GM12878 (cell line): ENCODE data around the gene KISS1R. TPM values are rescaled to one million over a fixed set of nuclear protein-coding genes. Genes with fewer than 3 reads are reported as not detected.
"Not testable (repeated sequence)": the region's sequence is repeated elsewhere in the genome, so short reads cannot be mapped to it uniquely, and the experiment has no call there.

Experiments
- ATAC-seq: fragments of 200-7000 bp; cut with Tn5 transposase; 3 replicates; pipeline ENCODE4 v1.9.1; 2020; ENCODE audit warnings: mild to moderate bottlenecking, moderate library complexity
- BruUV-seq: library from RNA; stranded (reverse); fragments of 400-500 nt; replicated peaks from 2 replicates; lab custom pipeline; 2021; lab: Mats Ljungman, UMichigan
- CTCF ChIA-PET: fragments of 300-600 bp; sonication (Branson Sonifier 250); formaldehyde crosslinking; extraction: SDS; loops from one replicate; lab custom pipeline; 2021; ENCODE audit warnings: inconsistent platforms; lab: Yijun Ruan, JAX
- POLR2A ChIA-PET: fragments of 350-600 bp; formaldehyde crosslinking; extraction: SDS; loops from one replicate; lab custom pipeline; 2021; ENCODE audit warnings: inconsistent platforms; lab: Charles Lee
- RAD21 ChIA-PET: fragments of 300-600 bp; sonication (Branson Sonifier 250); formaldehyde crosslinking; loops from one replicate; lab custom pipeline; 2023; ENCODE audit warnings: antibody characterized with exemption; ENCODE audit not compliant: unreplicated experiment; lab: Charles Lee
- SMC1A ChIA-PET: fragments of 300-600 bp; sonication (Branson Sonifier 250); formaldehyde crosslinking; loops from one replicate; lab custom pipeline; 2023; ENCODE audit not compliant: unreplicated experiment, uncharacterized antibody; lab: Charles Lee
- DNase-seq: peaks from one replicate; pipeline ENCODE4 v3.0.0-alpha.2; 2011; ENCODE audit warnings: low read depth, low spot score
- FAIRE-seq: peaks from 3 replicates; lab custom pipeline; 2011; peaks lifted over from hg19 to GRCh38; lab: Jason Lieb, UNC
- H2AFZ ChIP-seq: 2 replicates; pipeline ENCODE4 v1.6.0; 2011; ENCODE audit warnings: low read depth, low read length, control low read depth; ENCODE audit not compliant: control insufficient read depth
- H3K27ac ChIP-seq: 2 replicates; pipeline ENCODE4 v1.5.1; 2011; ENCODE audit warnings: control low read depth; ENCODE audit not compliant: control insufficient read depth, insufficient read depth
- H3K27me3 ChIP-seq, 2 experiments: replicated peaks in 1 of 2; 2 replicates each; pipeline versions ENCODE4 v1.6.0 to v1.6.1; 2011; ENCODE audit warnings: low read length in 1 of 2; ENCODE audit not compliant: control insufficient read depth in 2 of 2, insufficient read depth in 2 of 2
- H3K36me3 ChIP-seq, 2 experiments: 2 replicates each; pipeline ENCODE4 v1.5.1; 2011; ENCODE audit warnings: low read length in 1 of 2; ENCODE audit not compliant: control insufficient read depth in 2 of 2, insufficient read depth in 2 of 2
- H3K4me1 ChIP-seq: 2 replicates; pipeline ENCODE4 v1.6.1; 2011; ENCODE audit warnings: mild to moderate bottlenecking, low read length, moderate library complexity, mixed read lengths; ENCODE audit not compliant: control insufficient read depth, insufficient read depth
- H3K4me2 ChIP-seq: 2 replicates; pipeline ENCODE4 v1.6.0; 2011; ENCODE audit warnings: control low read depth; ENCODE audit not compliant: control insufficient read depth, insufficient read depth
- H3K4me3 ChIP-seq: fragments of 200-600 bp; sonication (generic); 2 replicates; pipeline ENCODE4 v1.5.1; 2016
- H3K79me2 ChIP-seq: 2 replicates; pipeline ENCODE4 v1.6.0; 2011; ENCODE audit warnings: low read length; ENCODE audit not compliant: control insufficient read depth, insufficient read depth
- H3K9ac ChIP-seq: 2 replicates; pipeline ENCODE4 v1.8.0; 2011; ENCODE audit warnings: low read length, control low read depth, mixed read lengths; ENCODE audit not compliant: control insufficient read depth, insufficient read depth
- H3K9me3 ChIP-seq: replicated peaks from 3 replicates; pipeline ENCODE4 v1.5.1; 2011; ENCODE audit warnings: mild to moderate bottlenecking, low read length; ENCODE audit not compliant: control insufficient read depth, insufficient read depth
- H4K20me1 ChIP-seq: 2 replicates; pipeline ENCODE4 v1.6.0; 2011; ENCODE audit not compliant: control insufficient read depth, insufficient read depth
- BACH1 ChIP-seq: fragments of 450-650 bp; IDR thresholded peaks from 2 replicates; pipeline ENCODE4 v1.6.1; 2017; ENCODE audit warnings: mild to moderate bottlenecking, borderline replicate concordance
- BMI1 ChIP-seq: fragments of 450-650 bp; IDR thresholded peaks from 2 replicates; pipeline ENCODE4 v1.6.1; 2016; ENCODE audit warnings: mild to moderate bottlenecking, moderate library complexity, borderline replicate concordance
- CREM ChIP-seq: IDR thresholded peaks from 2 replicates; pipeline ENCODE4 v1.6.1; 2014; ENCODE audit warnings: antibody characterized with exemption, low read depth
- HCFC1 ChIP-seq: fragments of 150-350 bp; IDR thresholded peaks from 2 replicates; pipeline ENCODE4 v1.6.1; 2014; ENCODE audit warnings: low read length
- KAT2A ChIP-seq: conservative IDR thresholded peaks from 2 replicates; pipeline ENCODE4 v1.6.1; 2011; ENCODE audit warnings: low read depth, low read length; ENCODE audit not compliant: control insufficient read depth
- MXI1 ChIP-seq: fragments of 150-350 bp; IDR thresholded peaks from 2 replicates; pipeline ENCODE4 v1.6.1; 2011; ENCODE audit warnings: low read depth, mild to moderate bottlenecking, inconsistent platforms, low read length, improper control_type of control experiment
- NKRF ChIP-seq: fragments of 450-650 bp; conservative IDR thresholded peaks from 2 replicates; pipeline ENCODE4 v1.6.1; 2017; ENCODE audit warnings: mild to moderate bottlenecking, moderate library complexity
- RCOR1 ChIP-seq: conservative IDR thresholded peaks from 2 replicates; pipeline ENCODE4 v1.6.1; 2012; ENCODE audit warnings: low read depth, low read length, improper control_type of control experiment
- TCF12 ChIP-seq: IDR thresholded peaks from 2 replicates; pipeline ENCODE4 v1.6.1; 2011; ENCODE audit warnings: low read depth, mild to moderate bottlenecking, low read length
- WGBS: methylation state at CpG from one replicate; pipeline ENCODE4 v1.1.6; 2016; ENCODE audit warnings: low lambda C conversion rate; ENCODE audit not compliant: insufficient replicate concordance, insufficient coverage; ENCODE audit errors: missing lambda C conversion rate; 5-methylcytosine and 5-hydroxymethylcytosine counted together
- in situ Hi-C: fragments of 300-500 bp; cut with MboI; formaldehyde crosslinking; loops from 9 replicates; pipeline ENCODE4 v1.14.3; 2018; ENCODE audit warnings: mixed read lengths
- intact Hi-C: fragments of 100-400 bp; cut with micrococcal nuclease; formaldehyde crosslinking; loops from one replicate; pipeline ENCODE4 v1.14.2; 2022; ENCODE audit not compliant: unreplicated experiment
- polyA plus RNA-seq, 11 experiments: library from polyadenylated mRNA; depleted of rRNA in 4 of 11; unstranded in 6 of 11; stranded (reverse) in 5 of 11; fragments of >200 nt; fragmentation: Nextera tagmentation in 4 of 11; fragmentation: Illumina TruSeq in 1 of 11; extraction: Ambion mirVana in 4 of 11; extraction: Trizol in 1 of 11; gene quantifications; 1 replicate in 1 of 11; 2 replicates in 10 of 11; pipeline versions ENCODE4 v1.2.1 to v1.2.3, GENCODE V29; 2011 to 2016; ENCODE audit warnings: inconsistent platforms in 2 of 11, missing spikeins in 2 of 11, low read depth in 1 of 11
- total RNA-seq, 4 experiments: library from RNA; depleted of rRNA in 3 of 4; stranded (reverse); fragments of >200 nt in 3 of 4; fragmentation: Illumina TruSeq in 1 of 4; extraction: Trizol in 1 of 4; gene quantifications; 2 replicates each; pipeline versions ENCODE4 v1.2.1 to v1.2.3, GENCODE V29; 2013 to 2021
- TF ChIP-seq, protein P1 (sequence below): fragments of 450-650 bp; IDR thresholded peaks from 2 replicates; pipeline ENCODE4 v1.6.1; 2018; ENCODE audit warnings: borderline replicate concordance, mild to moderate bottlenecking; ENCODE audit not compliant: partially characterized antibody

KISS1R gene
- total and polyA plus RNA-seq, 10 of the 15 experiments (the other 5 are each of a cell fraction or from before 2014, with no cell fraction given): 0.13 to 2.7 (median 1.4) TPM; not detected in 3

GRCh38 chr19:956766-957440, 39.8 kb downstream of the KISS1R start:
- CTCF ChIA-PET: no interaction called here
- intact Hi-C loops: no loop called here

DNA sequence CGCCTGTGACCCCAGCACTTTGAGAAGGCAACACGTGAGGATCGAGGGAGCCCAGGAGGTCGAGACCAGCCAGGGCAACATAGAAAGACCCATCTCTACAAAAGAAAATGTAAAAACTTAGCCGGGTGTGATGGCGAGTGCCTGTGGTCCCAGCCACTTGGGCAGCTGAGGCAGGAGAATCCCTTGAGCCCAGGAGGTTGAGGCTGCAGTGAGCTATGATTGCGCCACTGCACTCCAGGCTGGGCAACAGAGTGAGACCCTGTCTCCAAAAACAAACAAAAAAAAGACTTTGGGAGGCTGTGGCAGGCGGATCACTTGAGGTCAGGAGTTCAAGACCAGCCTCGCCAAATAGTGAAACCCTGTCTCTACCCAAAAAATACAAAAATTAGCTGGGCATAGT, 40.4 kb downstream of the KISS1R start:
- peaks cover 30% of the 10 kb centered on the region for H3K4me1 ChIP-seq
- H3K27me3 ChIP-seq, CTCF ChIA-PET, BruUV-seq, RAD21 ChIA-PET, H4K20me1 ChIP-seq, H2AFZ ChIP-seq, H3K9ac ChIP-seq, ATAC-seq, H3K4me2 ChIP-seq, intact Hi-C loops, H3K27ac ChIP-seq, in situ Hi-C loops, DNase-seq, FAIRE-seq, H3K4me3 ChIP-seq, SMC1A ChIA-PET, H3K9me3 ChIP-seq: not testable (repeated sequence)
- POLR2A ChIA-PET: interaction anchor here (0.7 kb wide), 1 partner anchor 24 kb away, joined by 3 read pairs; no protein-coding TSS in a partner anchor
- 90% methylated on average over 9 of the region's 9 CpGs for WGBS
- H3K36me3 ChIP-seq: peaks cover 11 to 27% of the 10 kb centered on the region in 2 experiments
- peaks cover 35% of the 10 kb centered on the region for H3K79me2 ChIP-seq

More at GRCh38 chr19:956766-957440, 39.8 kb downstream of the KISS1R start:
- Histone ChIP-seq H3K4me1 (peaks cover 36% of the 10 kb centered on the region), H3K27ac (no peak overlapping the region), H3K9me3 (no peaks in the 10 kb centered on the region), H3K27me3 (no peaks in the 10 kb centered on the region), H3K79me2 (peaks cover 41% of the 10 kb centered on the region), H3K4me3 (no peak overlapping the region), H2AFZ (no peak overlapping the region), H3K9ac (no peak overlapping the region), H3K36me3 (peaks cover 11 to 27% of the 10 kb centered on the region in 2 experiments), H3K4me2 (no peak overlapping the region), H4K20me1 (peaks cover 3% of the 10 kb centered on the region; the same call in 1 of the 2 replicates)
- POLR2A ChIA-PET: no interaction called here
- no TSS peak for BruUV-seq
- WGBS: 80% methylated on average over 21 of the region's 27 CpGs
- FAIRE-seq (no peak), DNase-seq (no peak)
- RAD21 ChIA-PET: no interaction called here
- in situ Hi-C loops: no loop called here
- SMC1A ChIA-PET: no interaction called here
- TF ChIP-seq NKRF: no peak
- no peak for TF ChIP-seq CREM
- no peak for TF ChIP-seq TCF12
- TF ChIP-seq BMI1: no peak
- TF ChIP-seq HCFC1: no peak
- TF ChIP-seq MXI1: no peak
- TF ChIP-seq, protein P1, sequence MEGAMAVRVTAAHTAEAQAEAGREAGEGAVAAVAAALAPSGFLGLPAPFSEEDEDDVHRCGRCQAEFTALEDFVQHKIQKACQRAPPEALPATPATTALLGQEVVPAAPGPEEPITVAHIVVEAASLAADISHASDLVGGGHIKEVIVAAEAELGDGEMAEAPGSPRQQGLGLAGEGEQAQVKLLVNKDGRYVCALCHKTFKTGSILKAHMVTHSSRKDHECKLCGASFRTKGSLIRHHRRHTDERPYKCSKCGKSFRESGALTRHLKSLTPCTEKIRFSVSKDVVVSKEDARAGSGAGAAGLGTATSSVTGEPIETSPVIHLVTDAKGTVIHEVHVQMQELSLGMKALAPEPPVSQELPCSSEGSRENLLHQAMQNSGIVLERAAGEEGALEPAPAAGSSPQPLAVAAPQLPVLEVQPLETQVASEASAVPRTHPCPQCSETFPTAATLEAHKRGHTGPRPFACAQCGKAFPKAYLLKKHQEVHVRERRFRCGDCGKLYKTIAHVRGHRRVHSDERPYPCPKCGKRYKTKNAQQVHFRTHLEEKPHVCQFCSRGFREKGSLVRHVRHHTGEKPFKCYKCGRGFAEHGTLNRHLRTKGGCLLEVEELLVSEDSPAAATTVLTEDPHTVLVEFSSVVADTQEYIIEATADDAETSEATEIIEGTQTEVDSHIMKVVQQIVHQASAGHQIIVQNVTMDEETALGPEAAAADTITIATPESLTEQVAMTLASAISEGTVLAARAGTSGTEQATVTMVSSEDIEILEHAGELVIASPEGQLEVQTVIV: no peak
- TF ChIP-seq KAT2A: no peak
- TF ChIP-seq BACH1: no peak
- TF ChIP-seq RCOR1: no peak
- TF ChIP-seq, all 136 proteins: peak for 0
- no peak for ATAC-seq
